GM19240 (cell line): ENCODE data around the gene RNASET2.
"Not testable (repeated sequence)": the region's sequence is repeated elsewhere in the genome, so short reads cannot be mapped to it uniquely, and the experiment has no call there.

Experiments used
- DNase-seq: peaks from one replicate; pipeline ENCODE4 v3.0.0; 2011; ENCODE audit warnings: low spot score; ENCODE audit not compliant: insufficient read length

Gene RNASET2

DNA sequence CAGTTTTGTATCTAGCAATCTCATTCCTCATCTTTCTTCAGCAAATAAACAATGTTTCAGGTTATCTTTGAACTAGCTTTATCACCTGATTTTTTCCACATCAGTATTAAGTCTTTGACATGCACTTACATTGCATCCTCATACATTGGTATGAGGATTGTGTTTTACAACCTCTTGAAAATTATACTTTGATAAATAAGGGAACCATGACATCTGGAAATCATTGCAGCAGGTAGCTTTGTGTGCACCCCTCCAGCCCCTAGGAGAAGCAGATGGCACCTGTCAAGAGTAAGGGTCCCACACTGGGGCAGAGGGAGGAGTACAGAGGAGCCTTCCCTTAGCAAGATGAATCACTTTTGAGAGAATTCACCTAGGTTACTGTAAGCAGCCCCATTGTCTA is 13.7 kb upstream of the RNASET2 start:
- no peak for DNase-seq

DNA sequence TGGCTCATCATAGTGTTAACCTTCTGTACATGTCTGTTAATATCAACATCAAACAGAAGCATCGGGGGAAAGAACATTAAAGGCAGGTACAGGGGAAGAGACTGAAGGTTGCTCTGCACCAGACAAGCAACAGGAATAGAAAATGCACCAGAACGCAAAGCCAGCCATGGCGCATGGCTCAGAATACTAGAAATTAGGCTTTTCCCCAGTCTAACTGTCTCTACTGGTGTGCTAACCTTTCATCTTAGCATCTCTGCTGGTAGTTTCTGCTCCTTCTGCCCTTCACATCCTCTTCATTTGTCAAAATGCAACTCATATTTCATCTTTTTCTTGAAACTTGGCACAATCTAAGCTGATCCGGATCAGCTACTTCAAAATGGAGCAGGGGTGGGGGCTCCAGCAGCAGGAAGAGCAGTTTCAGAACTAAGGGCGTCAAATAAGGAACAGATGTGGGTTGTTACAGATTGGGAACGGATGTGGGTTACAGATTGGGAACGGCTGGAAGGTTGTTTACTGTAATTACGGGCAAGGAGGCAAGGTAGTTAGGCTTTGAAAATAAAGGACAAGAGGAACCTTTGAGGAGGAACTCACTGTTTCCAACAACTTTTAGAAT is 13.1 kb upstream of the RNASET2 start:
- no peak for DNase-seq

DNA sequence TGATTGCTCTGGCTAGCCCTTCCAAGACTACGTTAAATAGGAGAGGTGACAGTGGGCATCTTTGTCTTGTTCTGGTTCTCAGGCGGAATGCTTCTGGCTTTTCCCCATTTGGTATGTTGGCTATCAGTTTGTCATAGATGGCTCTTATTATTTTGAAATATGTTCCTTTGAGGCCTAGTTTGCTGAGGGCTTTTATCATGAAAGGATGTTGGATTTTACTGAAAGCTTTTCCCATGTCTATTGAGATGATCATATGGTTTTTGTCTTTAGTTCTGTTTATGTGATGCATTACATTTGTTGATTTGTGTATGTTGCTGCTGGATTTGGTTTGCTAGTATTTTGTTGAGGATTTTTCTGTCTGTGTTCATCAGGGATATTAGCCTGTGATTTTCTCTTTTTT is 9.9 kb upstream of the RNASET2 start:
- DNase-seq, result no peak

DNA sequence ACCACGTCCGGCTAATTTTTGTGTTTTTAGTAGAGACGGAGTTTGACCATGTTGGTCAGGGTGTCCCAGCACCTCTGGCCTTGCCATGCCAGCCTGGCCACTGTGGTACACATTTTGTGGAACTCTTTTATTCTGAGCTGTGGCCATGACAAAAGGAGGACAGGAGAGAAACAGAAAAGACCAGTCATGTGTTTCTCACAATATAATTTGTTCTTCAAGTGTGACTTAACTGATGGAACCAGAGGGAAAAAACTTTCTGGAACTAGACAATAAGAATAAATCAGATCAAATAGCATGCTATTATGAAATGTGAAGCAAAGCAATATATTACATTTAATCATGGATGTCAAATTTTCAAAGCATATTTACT is 4.2 kb upstream of the RNASET2 start:
- no peak for DNase-seq

DNA sequence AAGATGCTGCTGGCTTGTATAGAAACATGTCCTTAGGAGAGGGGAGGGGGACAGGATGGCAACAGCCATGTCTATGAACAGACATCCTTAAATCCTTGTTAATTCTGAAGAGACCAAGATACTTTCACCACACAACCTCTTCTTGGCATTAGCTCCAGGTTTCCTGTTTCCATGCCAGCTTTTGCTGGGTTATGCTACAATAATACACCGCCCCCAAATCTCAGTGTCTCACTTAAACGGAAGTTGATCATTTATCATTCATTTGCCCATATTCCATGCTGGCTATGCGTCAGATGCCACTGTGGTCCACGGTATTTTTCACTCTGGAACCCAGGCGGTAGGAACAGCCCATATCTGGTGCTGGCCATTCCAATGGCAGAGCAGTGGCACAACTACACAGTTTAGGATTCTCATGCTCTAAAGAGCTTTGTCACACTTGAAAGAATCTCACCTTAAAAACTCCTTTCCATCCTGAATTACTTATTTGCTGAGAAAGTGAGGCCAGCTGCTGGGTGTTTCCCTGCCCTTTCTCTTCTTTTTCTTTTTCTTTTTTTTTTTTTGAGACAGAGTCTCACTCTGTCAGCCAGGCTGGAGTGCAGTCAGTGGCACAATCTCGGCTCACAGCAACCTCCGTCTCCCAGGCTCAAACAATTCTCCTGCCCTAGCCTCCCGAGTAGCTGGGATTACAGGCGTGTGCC is 3.7 kb upstream of the RNASET2 start:
- DNase-seq, result no peak

DNA sequence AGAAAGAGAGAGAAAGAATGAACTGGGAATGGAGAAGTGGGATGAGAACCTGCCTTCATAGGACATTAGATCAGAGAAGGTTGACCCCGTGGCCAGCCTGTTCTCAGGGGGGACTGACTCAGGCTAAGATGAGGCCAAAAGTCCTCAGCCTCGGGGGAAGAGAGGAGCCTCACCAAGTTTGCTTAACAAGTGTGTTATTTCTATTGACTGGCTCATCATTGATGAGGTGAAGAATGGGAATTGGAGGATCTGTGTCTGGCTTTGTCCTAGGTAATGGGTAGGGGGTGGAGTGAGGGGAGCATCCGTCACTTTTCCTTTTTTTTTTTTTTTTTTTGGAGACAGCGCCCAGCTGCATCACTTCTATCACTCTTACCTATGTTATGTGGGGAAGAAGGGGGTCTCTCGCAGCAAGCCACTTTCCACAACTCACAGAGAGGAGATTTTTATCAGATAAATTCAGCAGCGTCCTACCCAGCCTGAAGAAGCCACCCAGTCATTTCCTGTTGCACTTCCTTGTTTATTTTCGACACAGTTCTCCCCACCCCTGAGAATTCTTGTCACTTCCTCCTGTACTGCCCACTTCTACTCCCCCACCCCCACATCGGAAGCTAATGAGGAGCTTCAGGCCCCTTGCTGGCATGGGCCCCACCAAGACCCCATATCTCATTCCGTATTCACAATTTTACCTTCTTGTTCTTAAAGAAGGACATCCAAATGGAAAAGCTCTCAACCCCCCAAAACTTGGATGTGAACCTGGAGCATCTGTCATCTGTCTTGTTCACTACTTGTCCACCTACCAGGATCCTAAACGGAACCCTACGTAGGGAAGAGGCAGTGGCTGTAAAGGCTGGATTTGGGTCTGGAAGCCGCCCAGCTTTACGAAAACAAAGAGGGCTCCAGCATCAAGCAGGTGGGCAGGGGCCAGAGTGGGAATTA is 2.8 kb upstream of the RNASET2 start:
- no peak for DNase-seq

DNA sequence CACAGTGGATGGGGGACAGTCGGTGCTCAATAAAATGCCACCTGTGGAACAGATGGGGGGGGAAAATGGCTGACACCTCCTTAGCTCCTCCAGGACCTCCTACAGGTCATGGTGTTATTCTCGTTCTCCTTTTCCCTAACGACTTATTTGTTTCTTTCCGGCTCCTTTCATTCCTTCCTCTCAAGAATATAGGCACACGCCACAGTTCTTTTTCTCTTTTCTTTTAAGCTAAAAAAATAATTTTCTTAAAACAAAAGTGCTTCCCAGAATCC is 1.4 kb upstream of the RNASET2 start:
- no peak for DNase-seq

DNA sequence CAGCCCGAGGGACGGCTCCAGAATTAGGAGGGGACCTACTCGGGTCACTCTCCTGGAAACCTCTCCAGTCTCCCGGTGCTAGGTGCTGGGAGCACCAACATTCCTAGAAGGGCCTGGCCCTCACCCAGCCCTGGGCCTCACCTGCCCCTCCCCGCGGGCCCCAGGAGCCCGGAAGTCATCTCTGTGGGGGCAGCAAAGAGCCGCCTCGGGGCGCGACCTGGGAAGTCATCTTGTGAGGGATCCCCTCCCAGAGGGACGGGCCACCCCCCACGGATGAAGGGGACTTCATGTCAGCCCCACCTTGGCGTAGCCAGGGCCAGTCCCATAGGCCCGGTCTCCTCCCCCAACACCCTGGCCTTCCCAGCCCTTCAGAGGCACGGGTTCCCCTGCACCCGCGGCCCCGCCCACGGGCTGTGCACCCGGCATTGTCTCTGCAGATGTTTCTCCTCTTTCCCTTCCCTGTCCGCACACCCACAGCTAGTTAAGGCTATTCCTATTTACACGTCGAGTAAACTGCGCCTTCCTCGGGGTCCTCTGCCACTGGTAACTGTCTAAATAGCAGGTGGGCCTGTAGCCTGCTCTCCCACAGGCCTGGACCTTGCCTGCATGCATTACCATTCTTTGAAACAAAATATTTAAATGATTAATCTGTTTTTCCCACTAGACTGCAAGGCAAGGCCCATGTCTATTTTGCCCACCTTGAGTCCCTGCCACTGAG is 896 bp upstream of the RNASET2 start:
- no peak for DNase-seq

DNA sequence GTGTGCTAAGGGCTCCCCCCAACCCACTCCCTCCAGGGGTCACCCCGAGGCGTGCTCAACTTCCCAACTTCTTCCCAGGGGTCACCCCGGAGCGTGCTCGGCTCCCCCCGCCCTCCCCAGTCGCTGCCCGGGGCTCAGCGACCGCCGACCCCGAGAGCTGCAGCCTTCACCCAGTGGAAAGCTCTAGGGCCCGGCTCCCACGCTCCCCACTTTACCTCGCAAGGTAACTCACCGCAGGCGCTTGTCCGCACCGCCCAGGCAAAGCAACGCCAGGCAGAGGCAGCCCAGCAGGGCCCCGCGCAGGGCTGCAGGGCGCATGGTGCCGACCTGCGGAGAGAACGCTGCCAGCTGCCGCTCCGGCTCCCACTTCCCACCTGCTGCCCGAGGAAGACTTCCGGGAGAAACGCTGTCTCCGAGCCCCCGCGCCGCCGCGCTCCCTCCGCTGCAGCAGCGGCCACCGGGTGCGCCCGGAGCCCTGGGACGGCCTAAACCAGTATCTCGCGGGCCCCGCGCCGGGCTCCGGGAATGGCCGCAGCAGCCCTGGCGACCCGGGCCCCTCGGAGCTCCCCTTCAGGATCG is 396 bp downstream of the RNASET2 start:
- DNase-seq, result no peak

DNA sequence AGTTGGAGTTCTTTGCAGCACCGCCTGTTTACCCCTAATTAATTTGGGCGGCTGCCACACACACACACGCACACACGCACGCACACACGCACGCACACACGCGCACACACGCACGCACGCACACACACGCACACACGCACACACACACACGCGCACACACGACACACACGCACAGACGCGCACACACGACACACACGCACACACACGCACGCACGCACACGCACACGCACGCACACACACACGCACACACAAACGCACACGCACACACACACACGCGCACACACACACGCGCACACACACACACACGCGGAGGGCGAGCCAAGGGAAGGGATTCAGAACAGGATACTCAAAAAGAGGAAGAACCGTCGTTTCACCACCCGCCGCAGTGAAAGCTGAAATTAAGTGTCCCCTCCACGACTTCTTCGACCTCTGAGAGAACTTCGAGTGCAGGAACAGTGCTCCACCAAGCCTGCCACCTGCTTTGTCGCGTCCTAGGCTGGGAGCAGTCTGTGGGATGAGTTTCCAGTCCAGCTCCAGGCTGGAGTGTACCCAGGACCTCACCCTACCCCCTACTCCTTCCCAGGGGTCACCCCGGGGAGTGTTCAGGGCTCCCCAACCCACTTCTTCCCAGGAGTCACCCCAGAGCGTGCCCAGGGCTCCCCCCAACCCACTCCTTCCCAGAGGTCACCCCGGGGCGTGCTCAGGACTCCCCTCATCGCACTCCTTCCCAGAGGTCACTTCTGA is 1.1 kb downstream of the RNASET2 start:
- no peak for DNase-seq

DNA sequence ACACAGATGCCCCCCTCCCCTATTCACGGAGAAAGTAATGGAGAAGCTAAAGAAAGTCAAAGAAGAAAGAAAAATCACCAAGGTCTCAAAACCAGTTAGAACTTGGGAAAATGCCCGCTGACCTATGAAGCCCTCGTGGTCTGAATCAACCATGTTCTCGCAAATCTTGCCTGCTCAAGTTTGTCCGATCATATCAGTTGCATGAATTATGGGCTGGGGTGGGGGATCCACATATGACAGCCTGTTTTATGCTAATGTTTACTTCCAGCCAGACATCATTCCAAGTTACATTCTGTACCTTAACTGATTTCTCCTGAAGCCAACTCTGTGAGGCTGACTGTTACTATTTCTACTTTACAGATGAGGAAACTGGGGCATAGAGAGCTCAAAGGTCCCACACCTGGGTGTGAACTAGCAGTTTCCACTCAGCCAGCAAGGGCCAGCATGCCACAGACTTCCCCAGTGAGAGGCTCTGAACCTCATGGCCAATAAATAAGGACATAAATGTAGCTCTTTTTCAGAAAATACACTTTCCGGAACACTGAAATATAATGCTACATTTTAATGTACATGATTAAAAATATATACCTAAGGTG is 2.1 kb downstream of the RNASET2 start:
- DNase-seq, result no peak

DNA sequence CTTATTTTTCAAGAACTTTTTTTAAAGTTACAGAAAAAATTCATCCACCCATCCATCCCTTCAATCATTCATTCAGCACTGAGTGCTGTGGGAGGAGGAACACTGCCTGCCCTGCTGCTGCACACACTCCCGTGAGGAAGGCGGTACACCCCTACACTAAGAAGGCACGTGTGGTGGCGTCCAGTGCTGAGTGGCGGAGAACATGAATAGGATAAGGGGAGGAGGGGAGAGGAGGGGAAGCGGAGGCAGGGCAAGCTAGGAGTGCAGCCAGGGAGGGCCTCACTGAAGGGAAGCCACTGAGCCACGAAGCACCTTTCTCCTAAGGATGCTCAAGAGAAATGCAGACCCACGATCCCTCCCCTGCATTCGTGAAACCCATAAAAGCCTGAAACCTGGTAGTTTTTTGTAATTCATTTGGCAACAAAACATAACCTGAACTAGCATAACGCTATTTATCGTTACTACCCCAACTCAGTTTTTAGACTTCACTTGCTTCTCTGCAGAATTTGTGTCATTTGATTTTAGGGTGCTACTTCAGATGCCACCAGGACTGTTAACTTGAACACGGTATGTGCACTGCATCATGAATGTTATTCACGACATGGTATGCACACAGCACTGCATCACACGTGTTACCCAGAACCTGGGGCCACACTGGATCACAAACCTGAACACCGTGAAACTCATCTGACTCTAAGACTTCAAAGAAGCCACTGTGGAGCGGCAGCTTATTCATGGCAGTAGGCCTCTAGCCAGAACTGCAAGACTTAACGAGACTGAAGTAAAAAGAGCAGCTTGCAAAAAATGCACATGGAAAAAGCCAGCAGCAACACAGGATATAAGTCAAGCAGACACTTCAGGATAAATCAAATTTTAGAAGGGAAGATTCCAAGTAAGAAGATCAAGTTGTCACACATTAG is 3.5 kb downstream of the RNASET2 start:
- no peak for DNase-seq

DNA sequence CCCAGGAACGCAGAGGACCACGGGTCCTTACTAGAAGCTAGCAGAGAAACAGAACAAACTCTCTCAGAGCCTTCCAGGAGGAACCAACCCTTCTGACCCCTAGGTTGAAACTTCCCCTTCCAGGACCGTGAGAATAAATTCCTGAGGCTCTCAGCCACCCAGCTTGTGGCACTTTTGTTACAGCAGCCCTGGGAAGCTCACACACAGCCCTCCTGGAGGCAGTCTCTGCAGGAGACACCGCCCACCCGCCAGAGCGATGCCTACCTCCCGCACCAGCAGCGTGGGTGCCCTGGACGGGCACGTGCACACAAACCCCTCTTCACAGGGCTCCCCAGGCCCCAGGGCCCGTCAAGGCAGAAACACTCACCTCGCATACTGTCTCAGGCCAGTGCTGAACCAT is 4.2 kb downstream of the RNASET2 start:
- DNase-seq, result no peak

DNA sequence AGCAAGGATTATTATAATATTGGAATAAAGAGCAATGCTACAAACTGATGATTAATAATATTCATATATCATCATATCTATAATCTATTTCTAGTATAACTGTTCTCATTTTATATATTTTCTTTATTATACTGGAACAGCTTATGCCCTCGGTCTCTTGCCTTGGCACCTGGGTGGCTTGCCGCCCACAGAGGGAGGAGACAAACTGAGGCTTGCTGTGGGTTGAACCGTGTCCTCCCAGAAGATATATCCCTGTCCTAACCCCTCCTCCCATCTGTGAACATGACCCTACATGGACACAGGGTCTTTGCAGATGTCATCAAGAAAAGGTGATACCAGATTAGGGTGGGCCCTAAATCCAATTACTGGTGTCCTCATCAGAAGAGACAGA is 4.7 kb downstream of the RNASET2 start:
- no peak for DNase-seq

DNA sequence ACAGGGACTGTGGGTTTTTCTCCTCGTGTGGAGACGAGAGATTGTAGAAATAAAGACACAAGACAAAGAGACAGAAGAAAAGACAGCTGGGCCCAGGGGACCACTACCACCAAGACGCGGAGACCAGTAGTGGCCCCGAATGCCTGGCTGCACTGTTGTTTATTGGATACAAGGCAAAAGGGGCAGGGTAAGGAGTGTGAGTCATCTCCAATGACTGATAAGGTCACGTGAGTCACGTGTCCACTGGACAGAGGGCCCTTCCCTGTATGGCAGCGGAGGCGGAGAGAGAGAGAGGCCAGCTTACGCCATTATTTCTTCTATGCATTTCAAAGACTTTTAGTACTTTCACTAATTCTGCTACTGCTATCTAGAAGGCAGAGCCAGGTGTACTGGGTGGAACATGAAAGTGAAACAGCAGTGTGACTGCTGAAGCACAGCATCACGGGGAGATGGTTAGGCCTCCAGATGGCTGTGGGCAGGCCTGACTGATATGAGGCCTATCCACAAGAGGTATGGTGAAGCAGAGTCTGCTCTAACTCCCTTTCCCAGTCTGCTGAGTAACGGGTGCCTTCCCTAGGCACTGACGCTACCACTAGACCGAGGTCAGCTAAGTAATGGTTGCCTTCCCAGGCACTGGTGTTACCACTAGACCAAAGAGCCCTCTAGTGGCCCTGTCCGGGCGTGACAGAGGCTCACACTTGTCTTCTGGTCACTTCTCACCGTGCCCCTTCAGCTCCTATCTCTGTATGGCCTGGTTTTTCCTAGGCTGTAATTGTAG is 5.3 kb downstream of the RNASET2 start:
- DNase-seq, result peak; percentile 28

DNA sequence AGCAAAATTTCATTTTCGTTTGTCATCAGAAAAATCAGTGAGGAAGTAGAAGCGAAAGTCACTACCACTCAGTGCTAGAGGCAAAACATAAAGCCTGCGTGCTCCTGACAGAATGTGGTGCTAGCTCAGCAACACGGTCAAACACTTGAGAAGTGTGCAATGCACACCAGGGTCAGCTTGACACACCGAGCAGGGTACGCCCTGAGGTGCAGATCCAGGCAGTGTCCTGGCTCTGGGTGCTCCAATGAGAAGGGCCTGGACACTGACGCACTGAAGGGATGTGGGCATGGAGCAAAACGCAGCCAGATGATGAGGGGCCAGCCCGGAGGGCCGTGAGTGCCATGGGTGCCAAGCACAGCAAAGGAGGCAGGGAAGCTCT is 5.9 kb downstream of the RNASET2 start:
- DNase-seq, result no peak

DNA sequence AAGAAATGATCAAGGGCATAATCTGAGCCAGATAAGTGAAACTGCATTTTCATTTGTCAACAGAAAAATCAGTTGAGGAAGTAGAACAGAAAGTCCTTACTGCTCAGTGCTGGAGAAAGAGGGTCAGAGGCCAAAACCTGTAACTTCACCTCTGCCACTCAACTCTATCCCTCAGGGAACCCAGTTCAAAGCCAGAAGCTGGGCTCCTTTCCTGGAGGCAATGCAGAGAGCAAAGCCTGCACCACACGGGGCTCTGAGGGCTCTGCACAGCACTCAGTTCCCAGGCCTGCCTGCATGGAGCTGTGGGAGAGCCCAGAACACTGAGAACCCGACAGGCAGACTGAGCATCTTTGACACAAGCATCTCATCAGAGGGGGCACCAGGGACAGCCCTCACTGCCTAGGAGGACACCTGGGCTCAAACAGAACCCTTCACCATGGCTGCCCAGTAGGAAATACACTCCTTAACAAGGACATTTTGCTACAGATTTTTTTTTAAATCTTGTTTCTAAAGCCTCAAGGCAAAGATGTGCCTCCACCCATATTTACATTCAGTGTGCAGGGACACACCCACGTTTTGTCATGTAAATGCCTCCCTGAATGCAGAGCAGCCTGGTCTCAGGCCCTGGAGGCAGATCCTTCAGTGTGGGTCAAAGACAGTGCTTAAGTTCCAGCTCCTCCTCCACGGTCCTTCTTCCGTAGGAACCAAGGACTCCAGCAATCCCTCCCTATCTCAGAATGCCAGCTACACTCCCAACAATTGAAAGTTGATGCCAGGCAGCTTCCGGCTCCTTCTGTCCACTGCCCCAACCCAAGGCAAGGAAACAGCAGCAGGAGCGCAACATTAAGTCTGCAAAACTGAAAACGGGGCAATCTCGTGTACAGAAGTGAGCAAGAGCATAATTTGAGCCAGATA is 6.6 kb downstream of the RNASET2 start:
- DNase-seq, result no peak

DNA sequence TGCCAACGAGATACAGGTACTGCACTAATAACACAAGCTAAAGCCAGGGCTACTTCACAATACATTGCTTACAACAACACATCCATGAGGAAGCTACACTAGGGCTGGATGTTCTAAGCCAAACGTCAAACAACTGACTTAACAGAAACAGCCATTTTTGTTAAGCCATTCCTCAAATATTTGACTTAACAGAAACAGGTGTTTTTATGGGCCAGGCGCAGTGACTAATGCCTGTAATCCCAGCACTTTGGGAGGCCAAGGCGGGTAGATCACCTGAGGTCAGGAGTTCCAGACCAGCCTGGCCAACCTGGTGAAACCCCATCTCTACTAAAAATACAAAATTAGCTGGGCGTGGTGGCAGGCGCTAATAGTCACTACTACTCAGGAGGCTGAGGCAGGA is 7.6 kb downstream of the RNASET2 start:
- DNase-seq, result not testable (repeated sequence)
